GM18505 (cell line): Measurements from ENCODE around the gene CCDC14.
"Not testable (repeated sequence)": the region's sequence is repeated elsewhere in the genome, so short reads cannot be mapped to it uniquely, and the experiment has no call there.

Experiments
- ATAC-seq: cut with Tn5 transposase; IDR thresholded peaks from one replicate; pipeline ENCODE4 v1.9.1; 2021; ENCODE audit not compliant: unreplicated experiment
- POLR2A ChIP-seq: IDR thresholded peaks from 4 replicates; pipeline ENCODE4 v1.6.1; 2011; ENCODE audit warnings: borderline replicate concordance; ENCODE audit not compliant: insufficient read depth, insufficient read length; ENCODE audit errors: extremely low read depth

CCDC14 gene

GRCh38 chr3:123960781-123961507, at the start of gene CCDC14:
TSS of gene CCDC14 (minus strand) at chr3:123961229. CDS start at chr3:123961173, 56 bp downstream.
- peak; percentile 78 for TF ChIP-seq POLR2A
- peak; percentile 77 for ATAC-seq

- ATAC-seq: not testable (repeated sequence)
These were observed 47.3 kb upstream of the CCDC14 start for GRCh38 chr3:124008321-124008720.

GRCh38 chr3:124007186-124007585, 46.2 kb upstream of the CCDC14 start:
- no peak for ATAC-seq
- TF ChIP-seq POLR2A: no peak

GRCh38 chr3:124002405-124003079, 41.5 kb upstream of the CCDC14 start:
- ATAC-seq: not testable (repeated sequence)

- not testable (repeated sequence) for ATAC-seq
These were observed 40.3 kb upstream of the CCDC14 start for GRCh38 chr3:124001366-124001765.

- no peak for TF ChIP-seq POLR2A
- no peak for ATAC-seq
These were observed 36.5 kb upstream of the CCDC14 start for GRCh38 chr3:123997543-123997942.

GRCh38 chr3:123993818-123994217, 32.8 kb upstream of the CCDC14 start:
- no peak for TF ChIP-seq POLR2A
- no peak for ATAC-seq

GRCh38 chr3:123991730-123992588, 30.9 kb upstream of the CCDC14 start, which contains the start of gene ROPN1:
TSS of gene ROPN1 (minus strand) at chr3:123992124. CDS start at chr3:123980481, 11,643 bp downstream.
- not testable (repeated sequence) for ATAC-seq

GRCh38 chr3:123986427-123986826, 25.4 kb upstream of the CCDC14 start:
- no peak for ATAC-seq
- no peak for TF ChIP-seq POLR2A

GRCh38 chr3:123984957-123985356, 23.9 kb upstream of the CCDC14 start:
- ATAC-seq: no peak
- no peak for TF ChIP-seq POLR2A

GRCh38 chr3:123984350-123984749, 23.3 kb upstream of the CCDC14 start:
- no peak for ATAC-seq
- TF ChIP-seq POLR2A: no peak

GRCh38 chr3:123981317-123981716, 20.3 kb upstream of the CCDC14 start:
- ATAC-seq: not testable (repeated sequence)

- no peak for TF ChIP-seq POLR2A
- no peak for ATAC-seq
These were observed 19.5 kb upstream of the CCDC14 start for GRCh38 chr3:123980539-123980938.

- not testable (repeated sequence) for ATAC-seq
These were observed 18.8 kb upstream of the CCDC14 start for GRCh38 chr3:123979525-123980501.

- ATAC-seq: not testable (repeated sequence)
These were observed 15.9 kb upstream of the CCDC14 start for GRCh38 chr3:123976904-123977303.

GRCh38 chr3:123976181-123976898, 15.3 kb upstream of the CCDC14 start:
- ATAC-seq: not testable (repeated sequence)

- not testable (repeated sequence) for ATAC-seq
These were observed 14.0 kb upstream of the CCDC14 start for GRCh38 chr3:123975030-123975429.
